Measurements from ENCODE around the gene PPP6R3. TPM values are rescaled to one million over a fixed set of nuclear protein-coding genes. Genes with fewer than 3 reads are reported as not detected.

Gene PPP6R3
- total RNA-seq, 1 experiment from 2014 or later, result 122 TPM

DNA sequence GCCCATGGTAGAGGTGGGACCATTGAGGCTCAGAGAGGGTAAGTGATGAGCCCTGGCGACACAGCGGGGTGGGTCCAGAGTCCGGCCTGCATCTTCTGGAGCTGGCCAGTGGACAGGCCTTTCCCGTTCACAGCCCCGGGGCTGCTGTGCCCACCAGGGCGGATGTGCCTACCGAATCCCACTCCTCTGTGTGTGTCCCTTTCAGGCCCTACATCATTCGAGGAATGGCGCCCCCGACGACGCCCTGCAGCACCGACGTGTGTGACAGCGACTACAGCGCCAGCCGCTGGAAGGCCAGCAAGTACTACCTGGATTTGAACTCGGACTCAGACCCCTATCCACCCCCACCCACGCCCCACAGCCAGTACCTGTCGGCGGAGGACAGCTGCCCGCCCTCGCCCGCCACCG lies 11.9 kb upstream of the PPP6R3 start:
- CTCF ChIA-PET, result interaction anchor here (1.0 kb wide), 1 partner anchor 12 kb away, joined by 3 read pairs; the partner anchor contains the start of gene PPP6R3
- peaks cover 17% of the 10 kb centered on the region for H3K36me3 Mint-ChIP-seq (ENCODE audit: insufficient read depth, unreplicated experiment)
- no peaks in the 10 kb centered on the region for H3K27me3 Mint-ChIP-seq (ENCODE audit: unreplicated experiment)
- no peak for DNase-seq
- no peak overlapping the region for H3K4me3 Mint-ChIP-seq (ENCODE audit: low read depth, unreplicated experiment)
- no peak overlapping the region for H3K27ac Mint-ChIP-seq (ENCODE audit: unreplicated experiment)
- H3K4me1 Mint-ChIP-seq (ENCODE audit: low read depth, unreplicated experiment), result no peaks in the 10 kb centered on the region
- no TSS peak for BruUV-seq (replicated peaks)
- intact Hi-C loops (cut with micrococcal nuclease; ENCODE audit: unreplicated experiment), result no loop called here
- no peaks in the 10 kb centered on the region for H3K9me3 Mint-ChIP-seq (ENCODE audit: low read depth, unreplicated experiment)
- no peak for TF ChIP-seq CTCF (IDR thresholded peaks at IDR 0.05; ENCODE audit: unreplicated experiment)

GRCh38 chr11:68449951-68450350 lies 10.6 kb upstream of the PPP6R3 start:
- Mint-ChIP-seq H3K27ac (ENCODE audit: unreplicated experiment) (no peak overlapping the region), H3K36me3 (ENCODE audit: insufficient read depth, unreplicated experiment) (peaks cover 17% of the 10 kb centered on the region), H3K27me3 (ENCODE audit: unreplicated experiment) (no peaks in the 10 kb centered on the region), H3K4me1 (ENCODE audit: low read depth, unreplicated experiment) (peaks cover 2% of the 10 kb centered on the region), H3K4me3 (ENCODE audit: low read depth, unreplicated experiment) (no peak overlapping the region), H3K9me3 (ENCODE audit: low read depth, unreplicated experiment) (no peaks in the 10 kb centered on the region)
- no TSS peak for BruUV-seq (replicated peaks)
- intact Hi-C loops (cut with micrococcal nuclease; ENCODE audit: unreplicated experiment), result no loop called here
- TF ChIP-seq CTCF (IDR thresholded peaks at IDR 0.05; ENCODE audit: unreplicated experiment), result no peak
- CTCF ChIA-PET, result no interaction called here
- no peak for DNase-seq

- no peak for DNase-seq
- H3K36me3 Mint-ChIP-seq (ENCODE audit: insufficient read depth, unreplicated experiment), result peaks cover 17% of the 10 kb centered on the region
- H3K9me3 Mint-ChIP-seq (ENCODE audit: low read depth, unreplicated experiment), result no peaks in the 10 kb centered on the region
- intact Hi-C loops (cut with micrococcal nuclease; ENCODE audit: unreplicated experiment), result no loop called here
- BruUV-seq (replicated peaks), result no TSS peak
- no peak overlapping the region for H3K27ac Mint-ChIP-seq (ENCODE audit: unreplicated experiment)
- H3K27me3 Mint-ChIP-seq (ENCODE audit: unreplicated experiment), result no peaks in the 10 kb centered on the region
- TF ChIP-seq CTCF (IDR thresholded peaks at IDR 0.05; ENCODE audit: unreplicated experiment), result no peak
- CTCF ChIA-PET, result no interaction called here
- no peak overlapping the region for H3K4me3 Mint-ChIP-seq (ENCODE audit: low read depth, unreplicated experiment)
- H3K4me1 Mint-ChIP-seq (ENCODE audit: low read depth, unreplicated experiment), result peaks cover 9% of the 10 kb centered on the region
Observed at GRCh38 chr11:68450711-68451110, 9.8 kb upstream of the PPP6R3 start.

GRCh38 chr11:68454767-68455166 lies 5.8 kb upstream of the PPP6R3 start:
- Mint-ChIP-seq H3K4me1 (ENCODE audit: low read depth, unreplicated experiment) (peaks cover 16% of the 10 kb centered on the region), H3K27me3 (ENCODE audit: unreplicated experiment) (no peaks in the 10 kb centered on the region), H3K4me3 (ENCODE audit: low read depth, unreplicated experiment) (no peak overlapping the region), H3K27ac (ENCODE audit: unreplicated experiment) (peak overlapping the region; percentile 35), H3K36me3 (ENCODE audit: insufficient read depth, unreplicated experiment) (peaks cover 11% of the 10 kb centered on the region), H3K9me3 (ENCODE audit: low read depth, unreplicated experiment) (no peaks in the 10 kb centered on the region)
- no peak for DNase-seq
- CTCF ChIA-PET, result no interaction called here
- no TSS peak for BruUV-seq (replicated peaks)
- TF ChIP-seq CTCF (IDR thresholded peaks at IDR 0.05; ENCODE audit: unreplicated experiment), result no peak
- intact Hi-C loops (cut with micrococcal nuclease; ENCODE audit: unreplicated experiment), result no loop called here
